Right forelimb (tissue), 1 donor: ENCODE data around the gene IL12RB1.
A peak's percentile ranks its signal among the peaks of the same experiment; 100 is the strongest.
"Not testable (repeated sequence)": the region's sequence is repeated elsewhere in the genome, so short reads cannot be mapped to it uniquely, and the experiment has no call there.

Experiments
- DNase-seq: peaks from one replicate; pipeline ENCODE4 v3.0.0-alpha.2; 2018

The IL12RB1 gene

GRCh38 chr19:18044825-18045304 is 41.9 kb downstream of the IL12RB1 start:
- peak; percentile 59 for DNase-seq

- DNase-seq = no peak
These were observed 43.1 kb downstream of the IL12RB1 start for GRCh38 chr19:18043676-18044075.

- DNase-seq = no peak
These were observed 45.7 kb downstream of the IL12RB1 start for GRCh38 chr19:18041054-18041453.

- not testable (repeated sequence) for DNase-seq
These were observed 54.6 kb downstream of the IL12RB1 start for GRCh38 chr19:18032102-18032501.

GRCh38 chr19:18031401-18031800 is 55.3 kb downstream of the IL12RB1 start:
- DNase-seq = not testable (repeated sequence)

GRCh38 chr19:18029617-18030338 is 57.0 kb downstream of the IL12RB1 start:
- no peak for DNase-seq

- DNase-seq = no peak
These were observed 59.6 kb downstream of the IL12RB1 start for GRCh38 chr19:18027151-18027550.

- DNase-seq = no peak
These were observed 63.0 kb downstream of the IL12RB1 start for GRCh38 chr19:18023622-18024251.

- DNase-seq = no peak
These were observed 65.5 kb downstream of the IL12RB1 start for GRCh38 chr19:18021121-18021755.

- no peak for DNase-seq
These were observed 66.3 kb downstream of the IL12RB1 start for GRCh38 chr19:18020212-18021085.

- DNase-seq = no peak
These were observed 69.3 kb downstream of the IL12RB1 start for GRCh38 chr19:18017275-18018083.

- no peak for DNase-seq
These were observed 70.4 kb downstream of the IL12RB1 start for GRCh38 chr19:18016209-18016910.

- DNase-seq = no peak
These were observed 72.5 kb downstream of the IL12RB1 start for GRCh38 chr19:18014197-18014596.

GRCh38 chr19:18013210-18014111 is 73.3 kb downstream of the IL12RB1 start:
- no peak for DNase-seq

GRCh38 chr19:18010149-18010548 is 76.6 kb downstream of the IL12RB1 start:
- no peak for DNase-seq

- DNase-seq = no peak
These were observed 77.2 kb downstream of the IL12RB1 start for GRCh38 chr19:18009412-18010066.
